A673 (cell line): Measurements from ENCODE around the gene LRRC70. TPM values are rescaled to one million over a fixed set of nuclear protein-coding genes. Genes with fewer than 3 reads are reported as not detected.
"Not testable (repeated sequence)": the region's sequence is repeated elsewhere in the genome, so short reads cannot be mapped to it uniquely, and the experiment has no call there.

Source experiments
- BruUV-seq: library from RNA; stranded (reverse); fragments of 400-500 nt; replicated peaks from 2 replicates; lab custom pipeline; 2021; lab: Mats Ljungman, UMichigan
- CTCF ChIA-PET: fragments of 300-600 bp; sonication (Branson Sonifier 250); formaldehyde crosslinking; loops from one replicate; lab custom pipeline; 2022; ENCODE audit warnings: antibody characterized with exemption; lab: Charles Lee
- POLR2A ChIA-PET: fragments of 300-600 bp; sonication (Branson Sonifier 250); formaldehyde crosslinking; loops from one replicate; lab custom pipeline; 2022; ENCODE audit warnings: antibody characterized with exemption; ENCODE audit not compliant: low non-redundant PET; lab: Charles Lee
- DNase-seq: peaks from one replicate; pipeline ENCODE4 v3.0.0-alpha.2; 2015; ENCODE audit warnings: low spot score
- H3K27ac ChIP-seq: fragments of 200-600 bp; sonication (generic); 2 replicates; pipeline ENCODE4 v1.5.1; 2016; ENCODE audit warnings: mixed run types, low read depth, mild to moderate bottlenecking, mixed read lengths, antibody characterized with exemption, low read length; ENCODE audit not compliant: poor library complexity, severe bottlenecking
- H3K27me3 ChIP-seq: fragments of 200-600 bp; sonication (generic); replicated peaks from 2 replicates; pipeline ENCODE4 v1.6.1; 2017; ENCODE audit warnings: mixed run types, low read depth, mild to moderate bottlenecking, mixed read lengths, antibody characterized with exemption, low read length; ENCODE audit not compliant: insufficient read depth, poor library complexity
- H3K36me3 ChIP-seq: fragments of 200-600 bp; sonication (generic); 2 replicates; pipeline ENCODE4 v1.6.1; 2016; ENCODE audit warnings: mixed run types, mild to moderate bottlenecking, mixed read lengths, antibody characterized with exemption, low read length; ENCODE audit not compliant: insufficient read depth, poor library complexity, severe bottlenecking
- H3K4me1 ChIP-seq: fragments of 200-600 bp; sonication (generic); 2 replicates; pipeline ENCODE4 v1.6.1; 2017; ENCODE audit warnings: mixed run types, mild to moderate bottlenecking, mixed read lengths, antibody characterized with exemption, low read length; ENCODE audit not compliant: insufficient read depth, poor library complexity, severe bottlenecking
- H3K4me3 ChIP-seq: fragments of 200-600 bp; sonication (generic); 2 replicates; pipeline ENCODE4 v1.5.1; 2016; ENCODE audit warnings: low read depth, mixed run types, mild to moderate bottlenecking, mixed read lengths, low read length; ENCODE audit not compliant: poor library complexity, severe bottlenecking
- H3K9me3 ChIP-seq: fragments of 200-600 bp; sonication (generic); 2 replicates; pipeline ENCODE4 v1.6.1; 2016; ENCODE audit warnings: mixed run types, low read depth, mild to moderate bottlenecking, mixed read lengths, antibody characterized with exemption, low read length; ENCODE audit not compliant: poor library complexity, severe bottlenecking
- CTCF ChIP-seq: fragments of 300-800, 200-600 bp; sonication (generic); conservative IDR thresholded peaks from 2 replicates; pipeline ENCODE4 v1.5.1; 2017; ENCODE audit warnings: low read depth, mild to moderate bottlenecking, antibody characterized with exemption, low read length, moderate library complexity, mixed read lengths
- EZH2 ChIP-seq: fragments of 200-600 bp; sonication (generic); IDR thresholded peaks from 2 replicates; pipeline ENCODE4 v1.6.1; 2017; ENCODE audit warnings: borderline replicate concordance, low read depth, mild to moderate bottlenecking, mixed read lengths, antibody characterized with exemption, low read length; ENCODE audit not compliant: poor library complexity, severe bottlenecking
- intact Hi-C: fragments of 100-400 bp; cut with micrococcal nuclease; formaldehyde crosslinking; loops from one replicate; pipeline ENCODE4 v1.10.0; 2022; ENCODE audit not compliant: unreplicated experiment
- total RNA-seq: library from RNA; stranded (reverse); gene quantifications from 2 replicates; pipeline ENCODE4 v1.2.3, GENCODE V29; 2021

The LRRC70 gene
- total RNA-seq, 1 experiment from 2014 or later = 2.0 TPM

GRCh38 chr5:62561896-62562295 lies 16.7 kb upstream of the LRRC70 start:
- Histone ChIP-seq H3K27ac (no peak overlapping the region), H3K36me3 (peaks cover 5% of the 10 kb centered on the region), H3K27me3 (no peaks in the 10 kb centered on the region), H3K4me1 (no peaks in the 10 kb centered on the region), H3K4me3 (no peak overlapping the region), H3K9me3 (no peaks in the 10 kb centered on the region)
- DNase-seq = no peak
- no TSS peak for BruUV-seq
- intact Hi-C loops = no loop called here
- TF ChIP-seq CTCF = no peak
- TF ChIP-seq EZH2 = no peak
- POLR2A ChIA-PET = interaction anchor here (0.7 kb wide), 1 partner anchor 707 kb away, joined by 4 read pairs; no protein-coding TSS in a partner anchor
- CTCF ChIA-PET = no interaction called here

GRCh38 chr5:62562867-62563266 lies 15.8 kb upstream of the LRRC70 start:
- no TSS peak for BruUV-seq
- ChIA-PET POLR2A (no interaction called here), CTCF (no interaction called here)
- Histone ChIP-seq H3K4me3 (no peak overlapping the region), H3K27ac (no peak overlapping the region), H3K27me3 (no peaks in the 10 kb centered on the region), H3K9me3 (no peaks in the 10 kb centered on the region), H3K36me3 (peaks cover 5% of the 10 kb centered on the region), H3K4me1 (no peaks in the 10 kb centered on the region)
- intact Hi-C loops = no loop called here
- DNase-seq = no peak
- TF ChIP-seq EZH2 (no peak), CTCF (no peak)

GRCh38 chr5:62564101-62564500 lies 14.5 kb upstream of the LRRC70 start:
- CTCF ChIA-PET = no interaction called here
- POLR2A ChIA-PET = no interaction called here
- H3K4me1 ChIP-seq = peaks cover 5% of the 10 kb centered on the region
- DNase-seq = peak; percentile 10
- no peak overlapping the region for H3K27ac ChIP-seq
- intact Hi-C loops = no loop called here
- H3K36me3 ChIP-seq = peaks cover 2% of the 10 kb centered on the region
- no peak for TF ChIP-seq EZH2
- H3K4me3 ChIP-seq = no peak overlapping the region
- H3K27me3 ChIP-seq = no peaks in the 10 kb centered on the region
- H3K9me3 ChIP-seq = no peaks in the 10 kb centered on the region
- no TSS peak for BruUV-seq

GRCh38 chr5:62565740-62566139 lies 12.9 kb upstream of the LRRC70 start:
- H3K4me3 ChIP-seq, H3K27me3 ChIP-seq, intact Hi-C loops, H3K27ac ChIP-seq, DNase-seq, CTCF ChIA-PET, BruUV-seq, H3K36me3 ChIP-seq, H3K9me3 ChIP-seq, H3K4me1 ChIP-seq, POLR2A ChIA-PET: not testable (repeated sequence)
